Naive B cell (primary cell): ENCODE measurements around the gene WDR18. TPM values are rescaled to one million over a fixed set of nuclear protein-coding genes. Genes with fewer than 3 reads are reported as not detected.
"Not testable (repeated sequence)": the region's sequence is repeated elsewhere in the genome, so short reads cannot be mapped to it uniquely, and the experiment has no call there.

Experiments
- ATAC-seq, 2 donors: fragments of 150-1000 bp; cut with Tn5 transposase; 2 replicates each; pipeline ENCODE4 v1.10.0; 2021; ENCODE audit warnings: low read depth in 2 of 2, mild to moderate bottlenecking in 2 of 2, moderate library complexity in 2 of 2
- DNase-seq: peaks from one replicate; pipeline ENCODE4 v3.0.0; 2022
- H3K27ac Mint-ChIP-seq, 6 donors: one replicate each; pipeline ENCODE4 v1.8.0; 2020 to 2022; ENCODE audit warnings: mild to moderate bottlenecking in 6 of 6, mixed read lengths in 6 of 6, moderate library complexity in 5 of 6, inconsistent platforms in 2 of 6
- H3K27me3 Mint-ChIP-seq, 3 donors: one replicate each; pipeline ENCODE4 v1.8.0; 2021 to 2022; ENCODE audit warnings: mixed read lengths in 3 of 3, mild to moderate bottlenecking in 1 of 3
- H3K36me3 Mint-ChIP-seq, 2 donors: one replicate each; pipeline ENCODE4 v1.8.0; 2020 to 2022; ENCODE audit warnings: mixed read lengths in 2 of 2, inconsistent platforms in 1 of 2, mild to moderate bottlenecking in 1 of 2
- H3K4me1 Mint-ChIP-seq, 3 donors: one replicate each; pipeline ENCODE4 v1.8.0; 2020 to 2022; ENCODE audit warnings: mixed read lengths in 3 of 3, inconsistent platforms in 1 of 3, mild to moderate bottlenecking in 1 of 3, moderate library complexity in 1 of 3
- H3K4me3 Mint-ChIP-seq, 8 donors: one replicate each; pipeline ENCODE4 v1.8.0; 2020 to 2022; ENCODE audit warnings: mild to moderate bottlenecking in 8 of 8, mixed read lengths in 8 of 8, moderate library complexity in 8 of 8, inconsistent platforms in 2 of 8
- H3K9me3 Mint-ChIP-seq, 7 donors: one replicate each; pipeline ENCODE4 v1.8.0; 2020 to 2022; ENCODE audit warnings: mixed read lengths in 7 of 7, mild to moderate bottlenecking in 5 of 7, inconsistent platforms in 2 of 7, moderate library complexity in 1 of 7
- polyA plus RNA-seq, 6 donors: library from polyadenylated mRNA; unstranded; fragments of 300-500 nt; fragmentation: Illumina TruSeq; gene quantifications; one replicate each; pipeline ENCODE4 v1.2.3, GENCODE V29; 2021; ENCODE audit warnings: low read depth in 6 of 6

The WDR18 gene
- polyA plus RNA-seq, 6 donors from 2014 or later = 39.9 to 64.1 (median 52.5) TPM

DNA sequence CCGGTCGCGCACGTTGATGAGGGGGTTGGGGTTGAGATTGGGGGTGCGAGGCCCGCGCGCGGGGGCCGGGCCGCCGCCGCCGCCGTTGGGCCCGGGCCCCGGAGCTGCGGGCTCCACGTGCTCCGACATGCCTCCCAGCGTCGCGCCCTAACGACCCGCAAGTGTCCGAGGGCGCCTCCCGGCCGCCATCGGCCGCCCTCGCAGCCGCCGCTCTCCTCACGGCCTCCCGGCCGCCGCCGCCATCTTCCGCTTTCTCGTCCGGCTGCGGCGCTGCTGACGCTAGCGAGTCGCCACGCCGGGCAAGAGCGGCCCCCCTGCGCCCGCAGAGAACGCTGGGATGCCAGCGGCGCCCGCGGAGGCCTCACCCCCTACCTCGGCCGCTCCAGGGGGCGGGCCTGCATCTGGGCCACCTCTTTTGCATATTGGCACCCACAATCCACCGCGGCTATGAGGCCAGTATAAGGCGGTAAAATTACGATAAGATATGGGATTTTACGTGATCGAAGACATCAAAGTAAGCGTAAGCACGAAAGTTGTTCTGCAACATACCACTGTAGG is 36.8 kb downstream of the WDR18 start, which contains the start of gene TMEM259:
TMEM259 (minus strand) TSS at position 256 of the 558 bp plus-strand sequence; CDS start at position 129, 127 bp downstream.
- Mint-ChIP-seq H3K36me3 (no peaks in the 10 kb centered on the region), H3K27me3 (peaks cover 0 to 7% (median 0%) of the 10 kb centered on the region in 3 donors), H3K4me3 (peak within 1 kb of the TSS; percentile 87 to 96 (median 94)), H3K9me3 (no peaks in the 10 kb centered on the region), H3K4me1 (peaks cover 32 to 40% (median 38%) of the 10 kb centered on the region in 3 donors), H3K27ac (peak within 1 kb of the TSS; percentile 99 to 100 (median 100))
- ATAC-seq (peak; percentile 84 to 87), DNase-seq (peak; percentile 98)

- peak overlapping the region in 2 of 8 donors; percentile 16 to 76 for H3K4me3 Mint-ChIP-seq
- not testable (repeated sequence) for H3K9me3 Mint-ChIP-seq, H3K27me3 Mint-ChIP-seq, DNase-seq, ATAC-seq, H3K36me3 Mint-ChIP-seq, H3K27ac Mint-ChIP-seq
- H3K4me1 Mint-ChIP-seq = peaks cover 19 to 23% (median 22%) of the 10 kb centered on the region in 3 donors
Observed at GRCh38 chr19:1023883-1024188, 39.7 kb downstream of the WDR18 start.

DNA sequence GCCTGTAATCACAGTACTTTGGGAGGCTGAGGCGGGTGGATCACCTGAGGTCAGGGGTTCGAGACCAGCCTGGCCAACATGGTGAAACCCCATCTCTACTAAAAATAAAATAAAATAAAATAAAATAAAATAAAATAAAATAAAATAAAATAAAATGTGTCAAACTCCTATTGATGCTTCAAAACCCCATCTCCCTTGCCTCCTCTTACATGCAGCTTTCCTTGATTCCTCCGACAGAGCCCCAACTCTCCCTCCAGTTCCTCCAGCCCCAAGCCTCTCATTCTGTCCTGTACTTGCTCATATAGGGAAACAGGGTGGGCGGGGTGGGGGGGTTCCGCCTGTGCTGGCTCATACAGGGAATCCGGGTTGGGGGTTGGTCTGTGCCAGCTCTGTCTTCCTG is 40.9 kb downstream of the WDR18 start:
- ATAC-seq, H3K27me3 Mint-ChIP-seq, DNase-seq, H3K9me3 Mint-ChIP-seq, H3K36me3 Mint-ChIP-seq: not testable (repeated sequence)
- Mint-ChIP-seq H3K4me1 (peaks cover 22 to 26% (median 24%) of the 10 kb centered on the region in 3 donors), H3K27ac (peak overlapping the region in 2 of 6 donors; percentile 15 to 63), H3K4me3 (peak overlapping the region in 3 of 8 donors; percentile 6 to 75 (median 22))

DNA sequence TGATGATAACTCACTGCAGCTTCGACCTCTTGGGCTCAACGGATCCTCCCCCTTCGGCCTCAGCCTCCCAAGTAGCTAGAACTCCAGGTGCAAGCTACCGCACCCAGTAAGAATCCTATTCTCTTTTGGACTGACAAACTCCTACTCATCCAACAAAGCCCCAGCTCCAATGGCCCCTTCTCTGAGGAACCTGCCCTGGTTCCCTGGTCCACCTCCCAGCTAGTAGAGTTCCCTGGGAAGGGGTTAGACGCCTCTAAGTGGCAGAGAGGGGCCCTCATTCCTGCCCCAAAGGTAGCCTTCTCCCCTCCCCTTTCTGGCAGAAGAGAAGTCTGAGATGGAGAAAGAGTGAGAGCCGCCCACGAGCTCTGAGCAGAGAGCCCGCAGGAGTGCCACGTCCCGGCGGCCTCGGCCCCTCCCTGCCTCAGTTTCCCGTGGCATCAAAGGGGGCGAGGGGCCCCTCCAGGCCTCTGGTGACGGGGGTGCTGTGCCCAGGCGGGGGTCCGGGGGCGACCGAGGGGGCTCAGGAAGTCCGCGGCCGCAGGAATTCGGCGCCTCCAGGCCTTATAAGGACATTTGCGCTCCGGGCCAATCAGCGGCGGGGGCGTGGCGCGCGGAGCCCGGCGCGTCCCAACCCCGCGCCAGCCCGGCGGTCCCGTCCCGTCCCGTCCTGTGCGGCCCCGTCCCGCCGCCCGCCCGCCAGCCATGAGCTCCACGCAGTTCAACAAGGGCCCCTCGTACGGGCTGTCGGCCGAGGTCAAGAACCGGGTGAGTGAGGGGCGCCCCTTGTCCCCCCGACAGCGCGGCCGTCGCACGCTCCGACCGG is 42.0 kb downstream of the WDR18 start, which contains the start of gene CNN2:
CNN2 (plus strand) TSS at position 649 of the 823 bp plus-strand sequence; CDS start at position 703, 54 bp downstream.
- Mint-ChIP-seq H3K27ac (peak within 1 kb of the TSS; percentile 74 to 97 (median 96)), H3K4me3 (peak within 1 kb of the TSS; percentile 97 to 99 (median 99)), H3K36me3 (no peaks in the 10 kb centered on the region), H3K9me3 (no peaks in the 10 kb centered on the region), H3K27me3 (peaks cover 0 to 6% (median 0%) of the 10 kb centered on the region in 3 donors), H3K4me1 (peaks cover 24 to 28% (median 27%) of the 10 kb centered on the region in 3 donors)
- ATAC-seq = peak; percentile 46 to 48
- DNase-seq = peak; percentile 71

DNA sequence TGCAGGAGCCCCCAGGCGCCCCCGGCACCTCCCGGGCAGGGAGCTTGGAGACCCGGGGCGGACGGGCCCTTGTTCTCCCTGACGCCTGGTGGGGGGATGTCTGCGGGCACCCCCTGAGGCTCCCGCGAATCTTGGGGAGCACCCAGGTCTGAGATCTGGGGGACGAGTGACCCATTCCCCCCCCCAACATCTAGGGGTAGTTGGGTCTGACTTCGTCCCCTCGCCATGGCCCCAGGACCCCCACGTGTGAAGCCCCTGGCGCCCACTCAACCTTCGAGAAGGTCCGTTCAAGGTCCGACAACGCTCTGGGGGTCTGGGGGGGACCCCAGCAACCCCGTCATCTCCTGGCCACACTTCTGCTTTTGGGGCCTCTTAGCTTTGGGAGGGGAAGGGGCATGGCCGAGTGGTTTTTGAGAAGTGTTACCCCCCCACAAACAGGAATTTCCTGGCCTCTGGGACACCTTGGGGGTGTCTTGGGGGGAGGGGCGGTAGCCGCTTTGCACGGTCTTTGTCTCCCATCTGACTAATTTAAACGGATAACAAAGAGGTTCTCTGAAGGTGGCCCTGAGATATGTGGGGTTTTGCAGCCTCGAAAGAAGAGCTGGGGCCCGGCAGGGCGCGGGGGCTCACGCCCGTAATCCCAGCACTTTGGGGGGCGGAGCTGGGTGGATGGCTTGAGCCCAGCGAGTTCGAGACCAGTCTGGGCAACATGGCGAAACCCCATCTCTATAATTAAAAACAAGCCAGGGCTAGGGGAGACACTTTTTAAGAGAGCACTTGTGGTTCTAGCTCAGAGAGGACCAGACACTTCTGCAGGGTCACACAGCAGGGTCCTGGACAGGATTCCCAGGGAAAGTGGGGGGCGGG is 42.9 kb downstream of the WDR18 start:
- ATAC-seq = peak; percentile 55 to 56
- Mint-ChIP-seq H3K36me3 (no peaks in the 10 kb centered on the region), H3K4me3 (peak overlapping the region; percentile 97 to 99 (median 99)), H3K4me1 (peaks cover 17 to 23% (median 21%) of the 10 kb centered on the region in 3 donors), H3K27ac (peak overlapping the region; percentile 74 to 97 (median 96)), H3K27me3 (no peaks in the 10 kb centered on the region), H3K9me3 (no peaks in the 10 kb centered on the region)
- DNase-seq = peak; percentile 70

GRCh38 chr19:1027650-1028061 is 43.5 kb downstream of the WDR18 start:
- Mint-ChIP-seq H3K9me3 (no peaks in the 10 kb centered on the region), H3K4me1 (peaks cover 22 to 25% (median 23%) of the 10 kb centered on the region in 3 donors), H3K4me3 (peak overlapping the region; percentile 97 to 99 (median 99)), H3K27ac (peak overlapping the region in 5 of 6 donors; percentile 62 to 97 (median 91)), H3K27me3 (no peaks in the 10 kb centered on the region), H3K36me3 (no peaks in the 10 kb centered on the region)
- ATAC-seq (peak; percentile 17 to 21), DNase-seq (no peak)

DNA sequence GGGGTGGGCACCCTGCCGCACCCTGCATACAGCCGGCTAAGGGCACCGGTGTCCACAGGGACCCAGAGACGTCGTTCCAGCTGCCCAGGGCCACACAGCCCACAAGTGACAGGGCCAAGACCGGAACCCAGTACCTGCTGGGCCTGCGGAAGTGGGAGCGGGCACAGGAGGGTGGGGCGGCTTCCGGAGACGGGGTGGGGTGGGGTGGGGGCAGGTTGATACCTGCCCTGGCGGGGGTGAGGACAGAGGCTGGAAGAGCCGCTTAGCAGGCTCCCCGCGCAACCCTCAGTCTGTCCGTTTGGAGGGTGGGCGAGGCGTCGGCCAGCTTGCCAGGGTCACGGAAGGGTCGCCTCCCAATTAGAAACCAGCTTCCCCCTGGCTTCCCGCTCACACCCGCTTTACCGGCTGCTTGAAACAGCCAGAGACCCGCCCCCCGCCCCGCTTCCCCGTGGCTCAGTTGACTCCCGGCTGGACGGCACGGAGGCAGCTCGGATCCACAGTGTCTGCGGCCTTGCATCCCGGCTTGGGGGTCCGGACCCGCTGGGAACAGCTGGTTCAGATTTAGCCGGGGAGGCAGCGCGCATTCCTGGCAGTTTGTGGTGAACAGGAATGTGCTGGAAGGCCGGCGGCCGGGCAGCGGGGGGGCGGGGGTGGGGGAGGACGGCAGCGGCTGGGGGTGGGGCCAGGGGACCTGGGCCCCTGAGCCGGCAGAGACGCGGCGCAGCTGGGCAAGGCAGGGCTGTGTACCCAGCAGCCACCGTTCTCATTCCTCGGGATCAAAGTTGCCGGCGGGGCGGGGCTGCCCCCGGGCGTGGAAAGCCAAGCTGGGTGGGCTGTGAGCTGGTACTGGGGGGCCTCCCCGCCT is 44.1 kb downstream of the WDR18 start:
- Mint-ChIP-seq H3K27ac (peak overlapping the region in 5 of 6 donors; percentile 62 to 95 (median 91)), H3K27me3 (no peaks in the 10 kb centered on the region), H3K9me3 (no peaks in the 10 kb centered on the region), H3K4me1 (peaks cover 22 to 26% (median 23%) of the 10 kb centered on the region in 3 donors), H3K4me3 (peak overlapping the region; percentile 88 to 99 (median 99)), H3K36me3 (no peaks in the 10 kb centered on the region)
- DNase-seq (peak; percentile 46), ATAC-seq (peak; percentile 34 to 42)

GRCh38 chr19:1032264-1032867 is 48.2 kb downstream of the WDR18 start:
- DNase-seq (no peak), ATAC-seq (no peak)
- Mint-ChIP-seq H3K27ac (peak overlapping the region in 2 of 6 donors; percentile 54 to 92), H3K27me3 (no peaks in the 10 kb centered on the region), H3K9me3 (no peaks in the 10 kb centered on the region), H3K36me3 (peaks cover 0 to 10% of the 10 kb centered on the region in 2 donors), H3K4me1 (peaks cover 36 to 43% (median 41%) of the 10 kb centered on the region in 3 donors), H3K4me3 (peak overlapping the region in 3 of 8 donors; percentile 12 to 56 (median 24))

GRCh38 chr19:1035998-1036621 is 52.0 kb downstream of the WDR18 start:
- H3K4me3 Mint-ChIP-seq = peak overlapping the region in 7 of 8 donors; percentile 22 to 93 (median 57)
- no peaks in the 10 kb centered on the region for H3K27me3 Mint-ChIP-seq
- H3K27ac Mint-ChIP-seq = peak overlapping the region in 4 of 6 donors; percentile 60 to 97 (median 79)
- ATAC-seq (no peak), DNase-seq (no peak)
- H3K9me3 Mint-ChIP-seq = peaks cover 0 to 2% (median 0%) of the 10 kb centered on the region in 7 donors
- peaks cover 0 to 18% of the 10 kb centered on the region in 2 donors for H3K36me3 Mint-ChIP-seq
- H3K4me1 Mint-ChIP-seq = peaks cover 46 to 66% (median 63%) of the 10 kb centered on the region in 3 donors

DNA sequence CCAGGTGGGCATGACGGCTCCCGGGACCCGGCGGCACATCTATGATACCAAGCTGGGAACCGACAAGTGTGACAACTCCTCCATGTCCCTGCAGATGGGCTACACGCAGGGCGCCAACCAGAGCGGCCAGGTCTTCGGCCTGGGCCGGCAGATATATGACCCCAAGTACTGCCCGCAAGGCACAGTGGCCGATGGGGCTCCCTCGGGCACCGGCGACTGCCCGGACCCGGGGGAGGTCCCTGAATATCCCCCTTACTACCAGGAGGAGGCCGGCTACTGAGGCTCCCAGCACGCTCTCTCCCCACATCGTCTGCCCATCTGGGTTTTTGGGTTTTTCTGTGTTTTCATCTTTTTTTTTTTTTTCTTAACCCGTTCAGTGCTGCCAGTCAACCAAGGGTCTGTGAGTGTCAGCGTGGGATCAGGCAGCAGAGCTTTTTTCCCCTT is 53.5 kb downstream of the WDR18 start:
- H3K27me3 Mint-ChIP-seq = no peaks in the 10 kb centered on the region
- peak overlapping the region; percentile 91 to 99 (median 97) for H3K4me3 Mint-ChIP-seq
- peaks cover 0 to 18% of the 10 kb centered on the region in 2 donors for H3K36me3 Mint-ChIP-seq
- peak overlapping the region; percentile 96 to 99 (median 97) for H3K27ac Mint-ChIP-seq
- no peak for DNase-seq
- peak in 1 of 2 donors; percentile 1 for ATAC-seq
- peaks cover 43 to 68% (median 67%) of the 10 kb centered on the region in 3 donors for H3K4me1 Mint-ChIP-seq
- H3K9me3 Mint-ChIP-seq = peaks cover 0 to 2% (median 0%) of the 10 kb centered on the region in 7 donors

DNA sequence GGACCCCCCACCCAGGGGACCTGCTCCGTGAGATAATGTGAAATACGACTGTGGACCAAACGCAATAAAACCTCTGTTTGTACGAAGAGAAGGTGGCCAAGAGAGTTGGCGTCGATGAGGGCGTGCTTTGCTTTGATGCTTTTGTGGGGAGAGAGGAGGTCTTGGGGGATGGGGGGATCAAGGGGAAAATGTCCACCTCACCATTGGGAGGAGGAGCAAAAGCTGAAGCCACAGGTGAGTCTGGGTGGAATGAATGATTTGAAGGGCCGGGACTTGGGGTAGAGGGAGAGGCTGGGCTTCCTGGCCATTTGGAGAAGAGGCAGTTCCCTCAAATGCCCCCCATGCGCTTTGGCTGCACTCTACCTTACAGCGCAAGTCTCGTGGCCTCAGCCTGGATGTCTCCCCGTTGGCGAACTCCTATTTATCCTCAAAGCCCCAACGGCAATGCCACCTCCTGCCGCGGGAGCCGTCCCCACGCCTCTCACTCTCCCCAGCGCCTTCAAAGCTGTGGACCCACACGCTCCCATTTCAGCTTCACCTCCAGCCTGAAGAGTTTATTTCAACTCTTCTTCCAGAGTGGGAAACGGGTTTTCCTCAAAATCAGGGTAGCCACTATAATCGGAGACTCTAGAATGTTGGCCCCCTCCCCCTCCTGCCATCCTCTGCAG is 55.0 kb downstream of the WDR18 start:
- ATAC-seq = no peak
- no peaks in the 10 kb centered on the region for H3K27me3 Mint-ChIP-seq
- H3K36me3 Mint-ChIP-seq = peaks cover 0 to 18% of the 10 kb centered on the region in 2 donors
- peak overlapping the region; percentile 96 to 99 (median 97) for H3K27ac Mint-ChIP-seq
- H3K4me3 Mint-ChIP-seq = peak overlapping the region; percentile 93 to 100 (median 98)
- no peak for DNase-seq
- H3K9me3 Mint-ChIP-seq = peaks cover 0 to 2% (median 0%) of the 10 kb centered on the region in 7 donors
- peaks cover 39 to 74% (median 66%) of the 10 kb centered on the region in 3 donors for H3K4me1 Mint-ChIP-seq
